ENCODE measurements around the gene RABL6.
"Not testable (repeated sequence)": the region's sequence is repeated elsewhere in the genome, so short reads cannot be mapped to it uniquely, and the experiment has no call there.

Gene RABL6

DNA sequence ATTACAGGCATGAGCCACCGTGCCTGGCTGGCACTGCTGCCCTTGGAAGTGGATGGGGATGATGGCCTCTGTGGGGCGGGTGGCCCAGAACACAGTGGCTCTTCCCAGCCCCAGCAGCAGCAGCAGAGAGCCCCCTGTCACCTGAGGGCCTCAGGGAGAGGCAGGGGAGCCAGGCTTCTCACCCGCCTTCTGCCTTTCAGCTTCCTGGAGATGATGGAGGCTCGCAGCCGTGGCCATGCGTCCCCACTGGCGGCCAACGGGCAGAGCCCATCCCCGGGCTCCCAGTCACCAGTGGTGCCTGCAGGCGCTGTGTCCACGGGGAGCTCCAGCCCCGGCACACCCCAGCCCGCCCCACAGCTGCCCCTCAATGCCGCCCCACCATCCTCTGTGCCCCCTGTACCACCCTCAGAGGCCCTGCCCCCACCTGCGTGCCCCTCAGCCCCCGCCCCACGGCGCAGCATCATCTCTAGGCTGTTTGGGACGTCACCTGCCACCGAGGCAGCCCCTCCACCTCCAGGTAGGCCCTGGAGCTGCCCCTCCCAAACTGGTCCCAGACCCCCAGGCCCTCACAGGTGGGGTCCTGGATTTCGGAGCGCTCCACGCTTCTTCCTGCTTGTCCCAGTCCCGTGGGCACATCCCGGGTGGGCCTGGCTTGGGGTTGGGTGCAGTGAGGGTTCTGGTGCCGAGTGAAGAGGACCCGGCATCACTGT lies 29.6 kb downstream of the RABL6 start:
- DNase-seq, result no peak

DNA sequence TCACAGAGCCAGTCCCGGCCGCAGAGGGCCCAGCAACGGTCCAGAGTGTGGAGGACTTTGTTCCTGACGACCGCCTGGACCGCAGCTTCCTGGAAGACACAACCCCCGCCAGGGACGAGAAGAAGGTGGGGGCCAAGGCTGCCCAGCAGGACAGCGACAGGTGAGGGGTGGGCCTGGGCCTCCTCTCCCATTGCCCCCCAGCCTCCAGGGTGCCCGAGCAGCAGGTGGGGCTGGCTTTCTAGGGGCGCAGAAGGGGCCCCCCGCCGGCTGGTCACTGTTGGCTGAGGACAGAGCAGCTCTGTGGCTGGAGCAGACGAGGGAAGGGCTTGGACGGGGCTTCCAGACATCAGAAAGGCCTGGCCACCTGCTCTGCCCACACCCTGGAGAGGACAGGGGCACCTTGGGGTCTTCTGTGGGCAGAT lies 30.1 kb downstream of the RABL6 start:
- not testable (repeated sequence) for DNase-seq

DNA sequence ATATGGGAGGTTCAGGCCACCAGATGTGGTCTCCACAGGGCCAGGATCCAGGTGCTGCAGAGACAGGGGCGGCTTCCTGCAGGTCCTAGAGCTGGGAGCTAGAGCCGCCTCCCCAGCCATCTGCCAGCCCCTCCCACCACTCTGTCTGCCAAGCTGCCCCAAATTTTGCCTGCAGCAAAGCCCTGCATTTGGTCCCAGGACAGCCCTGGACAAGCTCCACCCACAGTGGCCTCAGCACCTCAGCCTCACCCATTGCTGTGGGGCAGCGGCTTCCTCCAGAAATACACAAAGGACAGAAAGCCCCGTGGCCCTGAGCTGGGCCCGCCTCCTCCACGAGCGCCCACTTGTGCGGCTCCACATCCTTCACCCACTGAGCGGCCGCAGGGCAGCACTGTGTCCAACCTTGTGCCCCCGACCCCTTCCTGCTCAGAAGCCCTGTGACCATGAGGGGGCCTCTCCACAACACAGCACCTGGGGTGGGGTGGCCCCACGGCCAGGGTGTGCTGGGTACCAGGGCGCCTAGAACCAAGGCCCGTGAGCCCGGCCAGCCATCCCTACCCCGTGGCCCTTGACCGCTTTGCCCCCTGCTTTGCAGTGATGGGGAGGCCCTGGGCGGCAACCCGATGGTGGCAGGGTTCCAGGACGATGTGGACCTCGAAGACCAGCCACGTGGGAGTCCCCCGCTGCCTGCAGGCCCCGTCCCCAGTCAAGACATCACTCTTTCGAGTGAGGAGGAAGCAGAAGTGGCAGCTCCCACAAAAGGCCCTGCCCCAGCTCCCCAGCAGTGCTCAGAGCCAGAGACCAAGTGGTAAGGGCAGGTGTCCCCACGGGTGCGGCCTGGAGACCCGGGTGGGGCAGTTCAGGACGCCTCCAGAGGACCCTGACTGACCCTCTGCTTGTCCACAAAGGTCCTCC lies 30.8 kb downstream of the RABL6 start:
- no peak for DNase-seq

- DNase-seq, result no peak
These were observed 31.7 kb downstream of the RABL6 start for GRCh38 chr9:136839229-136840139.

- no peak for DNase-seq
These were observed 32.6 kb downstream of the RABL6 start for GRCh38 chr9:136840140-136840876.

DNA sequence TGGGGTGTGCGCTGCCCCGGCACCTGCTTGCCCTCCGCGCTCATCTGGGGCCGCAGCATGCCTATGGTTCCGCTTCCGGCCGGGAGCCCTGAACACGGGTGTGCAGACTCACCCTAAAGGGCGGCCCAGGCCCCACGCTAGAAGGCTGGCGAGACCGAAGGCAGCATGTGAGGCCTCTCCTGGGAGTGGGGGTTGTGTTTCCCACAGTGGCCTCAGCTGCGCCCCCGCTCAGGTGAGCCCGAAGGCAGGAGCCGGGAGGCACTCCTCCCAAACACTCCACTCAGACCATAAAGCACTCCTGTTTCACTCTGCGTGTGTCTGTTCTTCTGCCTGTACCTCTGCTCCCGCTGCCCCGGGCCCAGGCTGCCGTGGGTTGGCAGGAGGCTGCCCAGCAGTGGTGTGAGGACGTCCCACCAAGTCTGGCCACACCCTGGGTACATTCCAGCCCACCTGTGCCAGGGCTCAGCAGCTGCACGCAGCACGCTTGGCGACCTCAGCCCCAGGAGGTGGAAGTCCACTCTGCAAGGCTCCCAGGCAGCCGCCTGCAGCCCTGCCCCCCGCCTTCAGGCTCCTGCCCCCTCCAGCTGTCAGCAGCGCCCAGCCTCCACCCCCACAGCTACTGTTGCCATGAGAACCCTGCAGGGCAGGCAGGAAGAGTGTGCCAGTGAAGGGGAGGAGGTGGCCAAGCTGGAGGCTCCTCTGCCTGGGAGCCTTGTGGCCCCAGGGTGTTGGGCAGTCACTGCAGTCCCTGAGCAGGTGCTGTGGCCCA lies 33.3 kb downstream of the RABL6 start:
- no peak for DNase-seq

DNA sequence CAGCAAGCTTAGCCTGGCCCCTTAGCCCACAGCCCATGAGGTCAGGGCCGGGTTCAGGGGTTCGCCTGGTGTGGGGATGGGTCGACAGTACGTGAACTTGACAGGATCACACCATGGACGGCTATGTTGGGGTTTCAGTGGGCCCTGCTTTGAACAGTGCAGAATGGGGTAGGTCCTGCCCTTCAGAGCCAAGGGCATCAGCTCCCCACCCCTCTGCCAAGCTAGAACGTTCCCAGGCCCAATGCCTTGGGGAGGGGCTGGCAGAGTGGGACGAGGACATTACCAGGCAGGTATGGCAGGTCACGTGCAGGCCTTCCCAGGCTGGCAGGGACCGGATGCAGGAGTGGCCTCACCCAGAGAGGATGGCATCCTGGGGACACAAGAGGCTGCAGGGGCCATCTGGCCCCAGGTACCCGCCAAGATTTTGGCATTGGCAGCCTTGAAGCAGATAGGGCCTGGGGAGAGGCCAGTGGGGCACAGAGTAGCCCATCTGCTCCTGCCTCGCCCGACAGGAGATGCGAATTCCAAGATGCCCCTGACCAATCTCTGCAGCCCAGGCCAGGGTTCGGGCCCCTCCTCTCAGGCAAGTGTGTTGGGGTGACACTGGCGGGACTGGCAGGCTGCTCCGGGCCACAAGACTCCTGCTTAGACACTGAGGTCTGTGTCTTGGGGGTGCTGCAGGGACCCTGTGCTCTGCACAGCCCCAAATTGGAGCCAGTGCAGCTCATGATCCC lies 34.1 kb downstream of the RABL6 start:
- not testable (repeated sequence) for DNase-seq

DNA sequence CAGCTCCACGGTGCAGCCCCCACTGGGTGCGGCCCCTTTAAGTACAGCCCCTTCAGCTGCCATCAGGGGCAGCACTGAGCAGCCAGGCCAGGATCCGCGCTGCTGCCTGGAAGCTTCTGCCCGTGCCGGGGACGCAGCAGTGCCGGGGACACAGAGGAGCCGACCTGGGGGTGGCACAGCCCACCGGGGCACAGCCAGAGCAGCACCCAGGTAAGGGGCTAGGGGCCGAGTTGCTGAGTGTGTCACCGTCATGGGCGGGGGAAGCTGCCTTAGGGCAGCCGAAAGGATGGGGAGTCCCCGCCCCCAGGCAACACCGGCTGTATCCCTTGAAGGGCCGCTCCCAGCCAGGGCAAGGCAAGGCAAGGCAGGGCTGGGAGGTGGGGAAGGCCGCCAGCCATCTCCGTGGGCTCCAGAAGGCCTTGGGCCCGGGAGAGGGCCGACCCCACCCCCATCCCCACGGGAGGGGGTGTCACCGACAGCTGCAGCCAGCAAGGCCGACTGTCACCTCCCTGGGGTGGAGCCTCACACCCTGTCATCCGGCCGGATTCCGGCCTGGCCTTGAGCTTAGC lies 34.7 kb downstream of the RABL6 start, which contains the start of gene AJM1:
AJM1 (plus strand) TSS at position 99 of the 569 bp plus-strand sequence. CDS start 1,937 bp downstream, outside the sequence.
- peak; percentile 81 to 85 for DNase-seq

DNA sequence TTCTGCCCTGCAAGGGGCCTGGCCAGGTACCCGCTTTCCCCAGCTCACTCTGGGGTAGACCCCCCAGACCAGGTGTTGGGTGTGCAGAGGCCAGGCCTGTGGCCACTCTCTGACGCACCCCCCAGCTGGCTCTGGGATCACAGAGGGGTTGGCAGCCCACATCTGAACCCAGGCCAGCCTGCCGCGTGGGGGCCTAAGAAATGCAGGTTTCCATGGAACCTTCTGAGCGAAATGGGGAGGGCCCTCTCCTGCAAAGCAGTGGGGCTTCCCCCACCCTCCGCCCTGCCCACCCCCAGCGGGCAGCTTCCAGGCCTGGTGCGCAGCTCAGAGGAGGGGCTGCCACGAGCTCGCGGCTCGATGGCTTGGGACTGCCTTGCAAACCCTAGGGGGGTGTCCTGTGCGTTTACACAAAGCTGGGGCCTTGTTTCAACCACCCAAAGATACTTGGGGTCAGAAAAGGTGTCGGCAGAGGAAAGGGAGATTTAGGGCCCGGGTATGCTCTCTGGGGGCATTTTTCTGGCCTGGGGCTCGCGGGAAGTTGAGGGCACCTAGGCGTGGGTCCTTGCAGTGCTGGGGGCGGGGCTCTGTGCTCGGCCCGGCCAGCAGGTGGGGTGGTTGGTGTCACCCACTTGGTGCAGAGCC lies 35.5 kb downstream of the RABL6 start:
- not testable (repeated sequence) for DNase-seq

DNA sequence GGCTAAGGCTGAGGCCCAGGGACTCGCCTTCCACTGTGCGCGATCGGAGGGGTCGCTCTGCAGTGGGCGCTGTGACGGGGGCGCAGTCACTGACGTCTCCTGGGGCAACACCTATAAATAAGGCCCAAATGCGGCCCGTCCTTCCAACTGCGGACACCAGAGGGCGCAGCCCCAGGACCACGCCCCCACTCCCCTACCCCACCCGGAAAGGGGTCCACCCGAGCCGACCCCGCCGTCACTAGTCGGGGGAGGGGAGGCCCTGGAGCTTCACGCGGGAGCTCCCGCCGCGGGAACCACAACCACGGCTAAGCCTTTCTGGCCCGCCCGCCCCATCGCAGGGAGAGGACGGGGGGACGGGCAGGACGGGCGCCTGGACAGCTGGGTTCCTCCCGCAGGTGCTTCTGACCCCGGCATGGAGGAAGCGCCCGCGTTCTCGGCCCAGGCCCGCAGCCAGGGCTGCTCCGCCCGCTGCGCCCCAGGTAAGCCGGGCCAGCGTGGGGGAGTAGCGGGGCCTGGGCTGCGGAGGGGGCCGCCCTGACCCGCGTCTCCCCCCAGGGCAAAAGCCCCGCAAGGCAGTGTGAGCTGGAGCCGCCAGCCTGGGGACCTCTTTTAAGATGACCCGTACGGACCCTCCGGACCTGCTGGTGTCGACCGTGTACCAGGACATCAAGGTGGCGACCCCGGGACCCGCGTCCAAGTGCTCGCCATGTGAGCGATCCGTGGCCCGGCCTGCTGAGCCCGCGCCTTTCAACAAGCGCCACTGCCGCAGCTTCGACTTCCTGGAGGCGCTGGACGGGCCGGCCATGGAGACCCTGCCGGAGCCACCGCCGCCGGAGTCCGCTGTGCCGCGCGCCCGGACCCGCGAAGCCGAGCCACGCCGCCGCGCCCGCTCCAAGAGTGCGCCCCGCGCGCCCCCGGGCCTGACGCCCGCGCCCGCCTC lies 36.3 kb downstream of the RABL6 start:
- DNase-seq, result peak; percentile 56 to 64

- DNase-seq, result no peak
These were observed 37.2 kb downstream of the RABL6 start for GRCh38 chr9:136844761-136845464.

GRCh38 chr9:136845465-136846260 lies 37.9 kb downstream of the RABL6 start:
- no peak for DNase-seq

DNA sequence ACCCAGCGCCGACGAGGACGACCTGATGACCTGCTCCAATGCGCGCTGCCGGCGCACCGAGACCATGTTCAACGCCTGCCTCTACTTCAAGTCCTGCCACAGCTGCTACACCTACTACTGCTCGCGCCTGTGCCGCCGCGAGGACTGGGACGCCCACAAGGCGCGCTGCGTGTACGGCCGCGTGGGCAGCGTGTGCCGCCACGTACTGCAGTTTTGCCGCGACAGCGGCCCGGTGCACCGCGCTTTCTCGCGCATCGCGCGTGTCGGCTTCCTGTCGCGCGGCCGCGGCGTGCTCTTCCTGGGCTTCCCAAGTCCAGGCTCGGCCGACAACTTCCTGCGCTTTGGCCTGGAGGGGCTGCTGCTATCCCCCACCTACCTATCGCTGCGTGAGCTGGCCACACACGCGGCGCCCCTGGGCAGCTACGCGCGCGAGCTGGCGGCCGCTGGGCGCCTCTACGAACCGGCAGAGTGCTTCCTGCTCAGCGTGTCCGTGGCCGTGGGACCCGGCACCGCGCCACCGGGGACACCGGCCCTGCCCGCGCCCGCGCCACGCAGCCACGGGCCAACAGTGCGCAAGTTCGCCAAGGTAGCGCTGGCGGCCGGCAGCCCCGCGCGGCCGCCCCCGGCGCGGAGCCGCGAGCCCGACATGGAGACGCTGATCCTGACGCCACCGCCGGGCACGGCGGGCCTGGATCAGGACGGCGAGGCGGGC lies 38.8 kb downstream of the RABL6 start:
- no peak for DNase-seq

DNA sequence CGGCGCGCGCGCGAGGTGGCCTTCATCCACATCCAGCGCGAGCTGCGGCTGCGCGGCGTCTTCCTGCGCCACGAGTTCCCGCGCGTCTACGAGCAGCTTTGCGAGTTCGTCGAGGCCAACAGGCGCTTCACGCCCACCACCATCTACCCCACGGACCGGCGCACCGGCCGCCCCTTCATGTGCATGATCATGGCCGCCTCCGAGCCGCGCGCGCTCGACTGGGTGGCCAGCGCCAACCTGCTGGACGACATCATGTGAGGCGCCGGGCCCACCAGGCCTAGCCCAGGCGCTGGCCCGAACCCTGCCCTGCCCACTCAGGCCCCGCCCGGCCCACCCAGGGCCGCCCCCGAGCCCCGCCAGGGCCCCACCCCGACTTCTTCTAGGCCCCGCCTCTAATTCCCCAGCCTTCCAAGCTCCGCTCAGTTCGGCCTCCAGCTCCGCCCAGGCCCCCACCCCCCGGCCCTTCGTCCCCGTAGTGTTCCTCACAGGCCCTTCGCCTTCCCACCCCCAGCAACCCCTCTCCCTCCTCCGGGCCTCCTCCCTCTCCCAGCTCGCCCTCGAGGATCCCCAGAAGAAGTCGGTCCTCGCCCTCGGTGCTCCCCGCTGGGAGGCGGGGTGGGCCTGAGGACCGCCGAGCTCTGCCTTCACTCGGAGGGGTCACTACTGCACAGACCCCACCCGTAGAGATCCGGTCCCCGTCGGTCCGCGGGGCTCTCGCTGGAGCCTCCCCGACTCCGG lies 39.5 kb downstream of the RABL6 start:
- DNase-seq, result no peak

- peak; percentile 71 to 75 for DNase-seq
These were observed 40.2 kb downstream of the RABL6 start for GRCh38 chr9:136847826-136848392.

Data from CD4-positive, alpha-beta T cell treated with Interleukin-1 beta for 1 hour (primary cell).